ENCODE results near the gene CALU. TPM values are rescaled to one million over a fixed set of nuclear protein-coding genes. Genes with fewer than 3 reads are reported as not detected.

Gene CALU
- total RNA-seq, 1 experiment from 2014 or later = 169 TPM

GRCh38 chr7:128783143-128783861 is 44.1 kb downstream of the CALU start:
- intact Hi-C loops (cut with micrococcal nuclease) = no loop called here
- H4K20me1 ChIP-seq (ENCODE audit: low read length) = no peaks in the 10 kb centered on the region
- no peak overlapping the region for H2AFZ ChIP-seq (ENCODE audit: low read length)
- H3K9me3 ChIP-seq (ENCODE audit: low read length) = no peaks in the 10 kb centered on the region
- H3K4me1 ChIP-seq (ENCODE audit: insufficient read depth, low read length) = no peaks in the 10 kb centered on the region
- DNase-seq (no peak), ATAC-seq (no peak; the same call in 1 of the 2 replicates)
- CTCF ChIA-PET = no interaction called here
- no peak overlapping the region for H3K4me3 ChIP-seq (ENCODE audit: low read length)
- H3K27ac ChIP-seq (ENCODE audit: low read length) = no peak overlapping the region
- no peaks in the 10 kb centered on the region for H3F3A ChIP-seq (ENCODE audit: low read length, unreplicated experiment)
- no peaks in the 10 kb centered on the region for H3K36me3 ChIP-seq (ENCODE audit: low read depth, low read length)
- POLR2A ChIA-PET (ENCODE audit: unreplicated experiment) = no interaction called here
- no peaks in the 10 kb centered on the region for H3K9me2 ChIP-seq (replicated peaks; ENCODE audit: low read length)
- no peaks in the 10 kb centered on the region for H3K27me3 ChIP-seq (ENCODE audit: low read length)
- TF ChIP-seq EZH2phosphoT487 (IDR thresholded peaks at IDR 0.05; ENCODE audit: borderline replicate concordance, low read length) (no peak), EZH2 (IDR thresholded peaks at IDR 0.05; ENCODE audit: low read length, unreplicated experiment) (no peak)
- TF ChIP-seq, protein P1, sequence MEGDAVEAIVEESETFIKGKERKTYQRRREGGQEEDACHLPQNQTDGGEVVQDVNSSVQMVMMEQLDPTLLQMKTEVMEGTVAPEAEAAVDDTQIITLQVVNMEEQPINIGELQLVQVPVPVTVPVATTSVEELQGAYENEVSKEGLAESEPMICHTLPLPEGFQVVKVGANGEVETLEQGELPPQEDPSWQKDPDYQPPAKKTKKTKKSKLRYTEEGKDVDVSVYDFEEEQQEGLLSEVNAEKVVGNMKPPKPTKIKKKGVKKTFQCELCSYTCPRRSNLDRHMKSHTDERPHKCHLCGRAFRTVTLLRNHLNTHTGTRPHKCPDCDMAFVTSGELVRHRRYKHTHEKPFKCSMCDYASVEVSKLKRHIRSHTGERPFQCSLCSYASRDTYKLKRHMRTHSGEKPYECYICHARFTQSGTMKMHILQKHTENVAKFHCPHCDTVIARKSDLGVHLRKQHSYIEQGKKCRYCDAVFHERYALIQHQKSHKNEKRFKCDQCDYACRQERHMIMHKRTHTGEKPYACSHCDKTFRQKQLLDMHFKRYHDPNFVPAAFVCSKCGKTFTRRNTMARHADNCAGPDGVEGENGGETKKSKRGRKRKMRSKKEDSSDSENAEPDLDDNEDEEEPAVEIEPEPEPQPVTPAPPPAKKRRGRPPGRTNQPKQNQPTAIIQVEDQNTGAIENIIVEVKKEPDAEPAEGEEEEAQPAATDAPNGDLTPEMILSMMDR (conservative IDR thresholded peaks at IDR 0.05; ENCODE audit: low read depth, low read length) = no peak
- H3K79me2 ChIP-seq (ENCODE audit: low read length) = no peaks in the 10 kb centered on the region
- H3K4me2 ChIP-seq (ENCODE audit: low read length) = no peak overlapping the region
- no TSS peak for BruUV-seq (replicated peaks)
- no peak overlapping the region for H3K9ac ChIP-seq (ENCODE audit: low read length)

- TF ChIP-seq EZH2 (IDR thresholded peaks at IDR 0.05; ENCODE audit: low read length, unreplicated experiment) (no peak), EZH2phosphoT487 (IDR thresholded peaks at IDR 0.05; ENCODE audit: borderline replicate concordance, low read length) (no peak)
- TF ChIP-seq, protein P1 (conservative IDR thresholded peaks at IDR 0.05; ENCODE audit: low read depth, low read length) = no peak
- Histone ChIP-seq H3K9ac (ENCODE audit: low read length) (no peak overlapping the region), H3K9me2 (replicated peaks; ENCODE audit: low read length) (no peaks in the 10 kb centered on the region), H3K27me3 (ENCODE audit: low read length) (no peaks in the 10 kb centered on the region), H3K36me3 (ENCODE audit: low read depth, low read length) (no peaks in the 10 kb centered on the region), H3K27ac (ENCODE audit: low read length) (no peak overlapping the region), H2AFZ (ENCODE audit: low read length) (no peak overlapping the region), H3K9me3 (ENCODE audit: low read length) (no peaks in the 10 kb centered on the region), H3F3A (ENCODE audit: low read length, unreplicated experiment) (no peaks in the 10 kb centered on the region), H3K79me2 (ENCODE audit: low read length) (no peaks in the 10 kb centered on the region), H3K4me2 (ENCODE audit: low read length) (no peak overlapping the region), H3K4me1 (ENCODE audit: insufficient read depth, low read length) (no peaks in the 10 kb centered on the region), H3K4me3 (ENCODE audit: low read length) (no peak overlapping the region), H4K20me1 (ENCODE audit: low read length) (no peaks in the 10 kb centered on the region)
- DNase-seq = no peak
- ChIA-PET POLR2A (ENCODE audit: unreplicated experiment) (interaction anchor here (0.7 kb wide), 1 partner anchor 77 kb away, joined by 5 read pairs; the partner anchor contains the start of gene ATP6V1F), CTCF (no interaction called here)
- no TSS peak for BruUV-seq (replicated peaks)
- intact Hi-C loops (cut with micrococcal nuclease) = no loop called here
- ATAC-seq = no peak
Observed at GRCh38 chr7:128785738-128786137, 46.6 kb downstream of the CALU start.

Data from PC-3 (cell line).